K562 (cell line): ENCODE results near the gene NUP88. TPM values are rescaled to one million over a fixed set of nuclear protein-coding genes. Genes with fewer than 3 reads are reported as not detected.

Source experiments
- GABPA ChIP-seq: fragments of 200-800 bp; sonication (Bioruptor generic); conservative IDR thresholded peaks from 2 replicates; pipeline ENCODE4 v1.6.1; 2016; ENCODE audit warnings: low read depth, missing genetic modification characterization, missing compliant biosample characterization
- MEF2A ChIP-seq: IDR thresholded peaks from 2 replicates; pipeline ENCODE4 v1.6.1; 2011; ENCODE audit warnings: low read depth, mild to moderate bottlenecking, low read length, moderate library complexity; ENCODE audit not compliant: control insufficient read depth
- POLR2B ChIP-seq: fragments of 450-650 bp; IDR thresholded peaks from 2 replicates; pipeline ENCODE4 v1.6.1; 2018; ENCODE audit warnings: low read depth; ENCODE audit not compliant: partially characterized antibody
- ZBTB33 ChIP-seq: sonication (generic); formaldehyde crosslinking; IDR thresholded peaks from 2 replicates; pipeline ENCODE4 v1.8.1; 2023; ENCODE audit warnings: mild to moderate bottlenecking, missing genetic modification reagents
- ZKSCAN3 ChIP-seq: fragments of 250-450 bp; sonication (Bioruptor Pico); IDR thresholded peaks from 2 replicates; pipeline ENCODE4 v1.4.0; 2020
- ZNF318 ChIP-seq, 2 experiments: fragments of 450-650 bp; IDR thresholded peaks; 2 replicates each; pipeline ENCODE4 v1.6.1; 2016; ENCODE audit warnings: mild to moderate bottlenecking in 2 of 2, borderline replicate concordance in 1 of 2, low read depth in 1 of 2, moderate library complexity in 1 of 2
- ZNF407 ChIP-seq: fragments of 450-650 bp; IDR thresholded peaks from 2 replicates; pipeline ENCODE4 v1.6.1; 2016; ENCODE audit warnings: low read depth
- ZNF586 ChIP-seq: fragments of 450-650 bp; formaldehyde crosslinking; conservative IDR thresholded peaks from 2 replicates; pipeline ENCODE4 v1.4.0; 2020; ENCODE audit warnings: mild to moderate bottlenecking, moderate library complexity
- polyA plus RNA-seq, 8 experiments: library from polyadenylated mRNA; depleted of rRNA in 4 of 8; stranded (reverse) in 5 of 8; unstranded in 3 of 8; fragments of >200 nt; fragmentation: Nextera tagmentation in 2 of 8; fragmentation: Illumina TruSeq in 1 of 8; extraction: Ambion mirVana in 2 of 8; extraction: Trizol in 1 of 8; gene quantifications; 2 replicates each; pipeline versions ENCODE4 v1.2.1 to v1.2.3, GENCODE V29; 2011 to 2014; ENCODE audit warnings: inconsistent platforms in 1 of 8, missing spikeins in 1 of 8
- total RNA-seq, 7 experiments: library from RNA; depleted of rRNA in 6 of 7; stranded (reverse); fragments of >200 nt in 6 of 7; fragmentation: Illumina TruSeq in 2 of 7; extraction: Trizol in 2 of 7; gene quantifications; 2 replicates each; pipeline versions ENCODE4 v1.2.1 to v1.2.3, GENCODE V29; 2011 to 2021; ENCODE audit warnings: low replicate concordance in 1 of 7

The NUP88 gene
- total and polyA plus RNA-seq, 9 of the 15 experiments (the other 6 are each of a cell fraction or from before 2014, with no cell fraction given), result 59.9 to 160 (median 119) TPM

GRCh38 chr17:5438716-5439445 is 19.4 kb upstream of the NUP88 start, which contains the start of gene C1QBP (continued):
- no peak for TF ChIP-seq ZNF318 (IDR thresholded peaks at IDR 0.05; ENCODE audit: borderline replicate concordance in 1 of 2, low read depth in 1 of 2)
- no peak for TF ChIP-seq MEF2A
- peak; percentile 94 for TF ChIP-seq GABPA (tag)
- TF ChIP-seq ZKSCAN3, result no peak
- TF ChIP-seq POLR2B, result no peak
- peak; percentile 40; the same call in 1 of the 2 replicates for TF ChIP-seq ZBTB33 (CRISPR knock-in tag)
- TF ChIP-seq ZNF586 (CRISPR knock-in tag), result no peak
- no peak for TF ChIP-seq ZNF407
